ENCODE results near the gene NOL11. TPM values are rescaled to one million over a fixed set of nuclear protein-coding genes. Genes with fewer than 3 reads are reported as not detected.

The NOL11 gene
- total RNA-seq, 1 donor, result 29.0 TPM

DNA sequence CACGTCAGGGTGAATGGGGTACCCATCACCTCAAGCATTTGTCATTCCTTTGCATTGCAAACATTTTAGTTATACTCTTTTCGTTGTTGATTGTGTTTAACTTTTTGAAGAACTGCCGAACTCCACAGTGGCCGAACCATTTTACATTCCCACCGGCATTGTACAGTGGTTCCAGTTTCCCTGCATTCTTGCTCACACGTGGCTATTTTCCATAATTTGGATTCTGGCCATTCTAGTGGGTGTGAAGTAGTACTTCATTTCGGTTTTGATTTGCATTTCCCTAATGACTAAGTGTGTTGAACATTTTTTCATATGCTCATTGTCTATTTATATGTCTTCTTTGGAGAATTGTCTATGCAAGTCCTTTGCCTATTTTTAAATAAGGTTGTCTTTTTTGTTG, 13.0 kb downstream of the NOL11 start:
- peaks cover 52% of the 10 kb centered on the region for H3K36me3 ChIP-seq (ENCODE audit: insufficient read depth, low read length)

GRCh38 chr17:67733449-67733848, 15.7 kb downstream of the NOL11 start:
- H3K36me3 ChIP-seq (ENCODE audit: insufficient read depth, low read length), result peaks cover 59% of the 10 kb centered on the region
- no peak overlapping the region for H2AFZ ChIP-seq (ENCODE audit: low read length)
- H3K9me3 ChIP-seq (ENCODE audit: low read depth, low read length), result no peaks in the 10 kb centered on the region
- H3K4me2 ChIP-seq (ENCODE audit: insufficient read depth, low read length), result no peak overlapping the region
- H3K27ac ChIP-seq (ENCODE audit: low read depth, low read length), result no peak overlapping the region
- H3K27me3 ChIP-seq (ENCODE audit: insufficient read depth, low read length), result no peaks in the 10 kb centered on the region
- peaks cover 4% of the 10 kb centered on the region for H4K20me1 ChIP-seq (ENCODE audit: insufficient read depth, low read length)
- no peak for DNase-seq (ENCODE audit: insufficient read length, low spot score, missing footprints)
- H3K4me1 ChIP-seq (ENCODE audit: insufficient read depth, low read length), result no peaks in the 10 kb centered on the region
- H3K79me2 ChIP-seq (ENCODE audit: insufficient read depth, low read length), result peaks cover 20% of the 10 kb centered on the region
- no peak overlapping the region for H3K4me3 ChIP-seq (ENCODE audit: insufficient read depth, low read length)
- TF ChIP-seq, protein P1, sequence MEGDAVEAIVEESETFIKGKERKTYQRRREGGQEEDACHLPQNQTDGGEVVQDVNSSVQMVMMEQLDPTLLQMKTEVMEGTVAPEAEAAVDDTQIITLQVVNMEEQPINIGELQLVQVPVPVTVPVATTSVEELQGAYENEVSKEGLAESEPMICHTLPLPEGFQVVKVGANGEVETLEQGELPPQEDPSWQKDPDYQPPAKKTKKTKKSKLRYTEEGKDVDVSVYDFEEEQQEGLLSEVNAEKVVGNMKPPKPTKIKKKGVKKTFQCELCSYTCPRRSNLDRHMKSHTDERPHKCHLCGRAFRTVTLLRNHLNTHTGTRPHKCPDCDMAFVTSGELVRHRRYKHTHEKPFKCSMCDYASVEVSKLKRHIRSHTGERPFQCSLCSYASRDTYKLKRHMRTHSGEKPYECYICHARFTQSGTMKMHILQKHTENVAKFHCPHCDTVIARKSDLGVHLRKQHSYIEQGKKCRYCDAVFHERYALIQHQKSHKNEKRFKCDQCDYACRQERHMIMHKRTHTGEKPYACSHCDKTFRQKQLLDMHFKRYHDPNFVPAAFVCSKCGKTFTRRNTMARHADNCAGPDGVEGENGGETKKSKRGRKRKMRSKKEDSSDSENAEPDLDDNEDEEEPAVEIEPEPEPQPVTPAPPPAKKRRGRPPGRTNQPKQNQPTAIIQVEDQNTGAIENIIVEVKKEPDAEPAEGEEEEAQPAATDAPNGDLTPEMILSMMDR (IDR thresholded peaks at IDR 0.05; ENCODE audit: extremely low read depth, low read depth, low read length), result no peak

More for the DNA sequence above, 13.0 kb downstream of the NOL11 start:
- H3K9me3 ChIP-seq (ENCODE audit: low read depth, low read length), result no peaks in the 10 kb centered on the region
- no peak overlapping the region for H3K4me3 ChIP-seq (ENCODE audit: insufficient read depth, low read length)
- no peak overlapping the region for H2AFZ ChIP-seq (ENCODE audit: low read length)
- peaks cover 25% of the 10 kb centered on the region for H3K79me2 ChIP-seq (ENCODE audit: insufficient read depth, low read length)
- H4K20me1 ChIP-seq (ENCODE audit: insufficient read depth, low read length), result peaks cover 4% of the 10 kb centered on the region
- H3K27me3 ChIP-seq (ENCODE audit: insufficient read depth, low read length), result no peaks in the 10 kb centered on the region
- no peaks in the 10 kb centered on the region for H3K4me1 ChIP-seq (ENCODE audit: insufficient read depth, low read length)
- TF ChIP-seq, protein P1 (IDR thresholded peaks at IDR 0.05; ENCODE audit: extremely low read depth, low read depth, low read length), result no peak
- H3K4me2 ChIP-seq (ENCODE audit: insufficient read depth, low read length), result no peak overlapping the region
- no peak for DNase-seq (ENCODE audit: insufficient read length, low spot score, missing footprints)
- no peak overlapping the region for H3K27ac ChIP-seq (ENCODE audit: low read depth, low read length)

DNA sequence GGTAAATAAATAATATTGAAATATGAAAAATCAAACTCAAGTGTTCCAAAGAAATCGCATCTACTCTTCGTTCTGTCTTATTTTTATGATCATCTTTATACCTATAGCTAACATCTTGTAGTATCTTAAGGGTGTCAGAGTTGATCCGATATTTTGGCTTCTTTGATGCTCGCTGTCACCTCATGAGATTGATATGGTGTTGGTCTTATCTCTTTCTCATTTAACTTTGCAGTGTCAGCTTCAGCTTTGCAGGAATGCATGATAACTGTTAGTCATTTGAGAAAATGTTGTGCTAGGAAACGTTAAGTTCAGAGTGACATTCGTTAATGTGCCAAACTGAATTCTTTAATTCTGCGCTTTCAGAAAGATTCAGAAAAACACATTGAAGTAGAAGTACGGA, 19.4 kb downstream of the NOL11 start:
- Histone ChIP-seq H3K4me3 (ENCODE audit: insufficient read depth, low read length) (no peak overlapping the region), H3K9me3 (ENCODE audit: low read depth, low read length) (no peaks in the 10 kb centered on the region), H3K79me2 (ENCODE audit: insufficient read depth, low read length) (peaks cover 11% of the 10 kb centered on the region), H3K27ac (ENCODE audit: low read depth, low read length) (no peak overlapping the region), H3K36me3 (ENCODE audit: insufficient read depth, low read length) (peaks cover 68% of the 10 kb centered on the region), H2AFZ (ENCODE audit: low read length) (no peak overlapping the region), H4K20me1 (ENCODE audit: insufficient read depth, low read length) (peaks cover 4% of the 10 kb centered on the region), H3K4me1 (ENCODE audit: insufficient read depth, low read length) (no peaks in the 10 kb centered on the region), H3K27me3 (ENCODE audit: insufficient read depth, low read length) (no peaks in the 10 kb centered on the region), H3K4me2 (ENCODE audit: insufficient read depth, low read length) (no peak overlapping the region)
- TF ChIP-seq, protein P1 (IDR thresholded peaks at IDR 0.05; ENCODE audit: extremely low read depth, low read depth, low read length), result no peak
- no peak for DNase-seq (ENCODE audit: insufficient read length, low spot score, missing footprints)

- no peak overlapping the region for H3K27ac ChIP-seq (ENCODE audit: low read depth, low read length)
- no peak for DNase-seq (ENCODE audit: insufficient read length, low spot score, missing footprints)
- H3K79me2 ChIP-seq (ENCODE audit: insufficient read depth, low read length), result no peaks in the 10 kb centered on the region
- H3K4me1 ChIP-seq (ENCODE audit: insufficient read depth, low read length), result no peaks in the 10 kb centered on the region
- no peak overlapping the region for H3K4me3 ChIP-seq (ENCODE audit: insufficient read depth, low read length)
- H2AFZ ChIP-seq (ENCODE audit: low read length), result no peak overlapping the region
- no peaks in the 10 kb centered on the region for H3K9me3 ChIP-seq (ENCODE audit: low read depth, low read length)
- H3K4me2 ChIP-seq (ENCODE audit: insufficient read depth, low read length), result no peak overlapping the region
- TF ChIP-seq, protein P1 (IDR thresholded peaks at IDR 0.05; ENCODE audit: extremely low read depth, low read depth, low read length), result no peak
- no peaks in the 10 kb centered on the region for H3K27me3 ChIP-seq (ENCODE audit: insufficient read depth, low read length)
- H4K20me1 ChIP-seq (ENCODE audit: insufficient read depth, low read length), result no peaks in the 10 kb centered on the region
- H3K36me3 ChIP-seq (ENCODE audit: insufficient read depth, low read length), result peaks cover 72% of the 10 kb centered on the region
These were observed 24.3 kb downstream of the NOL11 start for GRCh38 chr17:67742025-67742424.

Data from osteoblast (primary cell).